Activated CD4-positive, alpha-beta T cell treated with anti-CD3 and anti-CD28 coated beads, Interleukin-2, amount 50 U/mL, for 48 hours (primary cell): ENCODE data around the gene PXDC1.
A peak's percentile ranks its signal among the peaks of the same experiment; 100 is the strongest.
"Not testable (repeated sequence)": the region's sequence is repeated elsewhere in the genome, so short reads cannot be mapped to it uniquely, and the experiment has no call there.

Experiments
- DNase-seq, 2 experiments: peaks; one replicate each; pipeline ENCODE4 v3.0.0-alpha.2; 2020

PXDC1 gene

GRCh38 chr6:3762359-3762758, 10.8 kb upstream of the PXDC1 start:
- no peak for DNase-seq

GRCh38 chr6:3761989-3762270, 10.4 kb upstream of the PXDC1 start:
- DNase-seq = no peak

GRCh38 chr6:3759646-3760232, 8.2 kb upstream of the PXDC1 start:
- no peak for DNase-seq

GRCh38 chr6:3758842-3759144, 7.3 kb upstream of the PXDC1 start:
- no peak for DNase-seq

- not testable (repeated sequence) for DNase-seq
Measured at GRCh38 chr6:3757998-3758841, 6.7 kb upstream of the PXDC1 start.

GRCh38 chr6:3757241-3757641, 5.7 kb upstream of the PXDC1 start:
- DNase-seq = no peak

GRCh38 chr6:3756546-3756945, 5.0 kb upstream of the PXDC1 start:
- DNase-seq = no peak

GRCh38 chr6:3755637-3756545, 4.4 kb upstream of the PXDC1 start:
- DNase-seq = no peak

- no peak for DNase-seq
Measured at GRCh38 chr6:3754776-3755175, 3.3 kb upstream of the PXDC1 start.

- DNase-seq = not testable (repeated sequence)
Measured at GRCh38 chr6:3754032-3754725, 2.7 kb upstream of the PXDC1 start.

GRCh38 chr6:3753228-3753835, 1.8 kb upstream of the PXDC1 start:
- no peak for DNase-seq

GRCh38 chr6:3752531-3753227, 1.2 kb upstream of the PXDC1 start:
- DNase-seq = peak in 1 of 2 experiments; percentile 14

GRCh38 chr6:3751730-3752530, 417 bp upstream of the PXDC1 start:
- DNase-seq = peak; percentile 70 to 75

- DNase-seq = peak; percentile 20 to 27
Measured at GRCh38 chr6:3750317-3751076, 1.0 kb downstream of the PXDC1 start.

GRCh38 chr6:3749977-3750316, 1.6 kb downstream of the PXDC1 start:
- peak in 1 of 2 experiments; percentile 11 for DNase-seq

- DNase-seq = no peak
Measured at GRCh38 chr6:3749067-3749841, 2.3 kb downstream of the PXDC1 start.

- DNase-seq = peak; percentile 65 to 70
Measured at GRCh38 chr6:3748208-3749066, 3.1 kb downstream of the PXDC1 start.

GRCh38 chr6:3747100-3747737, 4.3 kb downstream of the PXDC1 start:
- no peak for DNase-seq
